Ascending aorta (tissue), 2 donors: Measurements from ENCODE around the gene ZBTB7C. TPM values are rescaled to one million over a fixed set of nuclear protein-coding genes. Genes with fewer than 3 reads are reported as not detected.

Experiments
- DNase-seq, 2 donors: peaks; one replicate each; pipeline ENCODE4 v3.0.0-alpha.2; 2019; ENCODE audit warnings: low spot score in 2 of 2
- H3K27ac ChIP-seq, 2 donors: fragments of 200-600 bp; sonication (generic); one replicate each; pipeline ENCODE4 v1.5.1; 2016 to 2017; ENCODE audit warnings: mild to moderate bottlenecking in 1 of 2
- H3K27me3 ChIP-seq: fragments of 200-600 bp; sonication (generic); one replicate; pipeline ENCODE4 v1.5.1; 2017
- H3K36me3 ChIP-seq, 2 donors: fragments of 200-600 bp; sonication (generic); one replicate each; pipeline ENCODE4 v1.5.1; 2016
- H3K4me1 ChIP-seq, 2 donors: fragments of 200-600 bp; sonication (generic); one replicate each; pipeline ENCODE4 v1.5.1; 2016 to 2017; ENCODE audit warnings: mild to moderate bottlenecking in 1 of 2
- H3K4me3 ChIP-seq, 2 donors: fragments of 200-600 bp; sonication (generic); one replicate each; pipeline ENCODE4 v1.5.1; 2016 to 2017; ENCODE audit warnings: mild to moderate bottlenecking in 1 of 2
- H3K9me3 ChIP-seq, 2 donors: fragments of 200-600 bp; sonication (generic); one replicate each; pipeline ENCODE4 v1.5.1; 2016
- intact Hi-C: fragments of 100-400 bp; cut with DNase I; formaldehyde crosslinking; loops from one replicate; pipeline ENCODE4 v1.15.1; 2023
- total RNA-seq: library from RNA; depleted of rRNA; stranded (reverse); fragments of >200 nt; gene quantifications from one replicate; pipeline ENCODE4 v1.1.0, GENCODE V29; 2016
- TF ChIP-seq, protein P1 (sequence below), 3 experiments: fragments of 200-600 bp in 2 of 3; fragments of 450-650 bp in 1 of 3; sonication (generic) in 2 of 3; IDR thresholded peaks; one replicate each; pipeline ENCODE4 v1.5.1; 2016 to 2019; ENCODE audit warnings: antibody characterized with exemption in 3 of 3, mild to moderate bottlenecking in 1 of 3, moderate library complexity in 1 of 3

The ZBTB7C gene
- total RNA-seq, 1 donor from 2014 or later: 8.1 TPM

DNA sequence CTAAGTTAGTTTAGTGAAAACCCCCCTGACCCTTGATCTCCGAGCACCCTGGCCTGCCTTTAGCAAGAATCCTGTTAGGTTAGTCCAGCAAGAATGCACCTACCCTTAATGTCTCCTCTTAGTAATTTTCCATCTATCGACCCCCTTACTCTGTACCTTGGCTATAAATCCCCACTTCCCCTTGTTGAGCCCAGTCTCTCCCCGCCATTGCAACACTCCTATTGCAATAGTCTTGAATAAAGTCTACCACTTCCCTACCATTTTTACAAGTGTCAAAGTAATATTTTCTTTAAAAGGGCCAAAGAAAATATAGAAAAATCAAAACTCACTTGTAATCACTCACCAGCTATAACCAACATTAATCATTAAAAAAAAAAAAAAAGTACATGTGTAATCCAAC lies 4.2 kb upstream of the ZBTB7C start:
- H3K9me3 ChIP-seq: no peaks in the 10 kb centered on the region
- H3K4me3 ChIP-seq: no peak overlapping the region
- intact Hi-C loops: loop anchor here (5.0 kb wide), 1 partner anchor 124 kb away; the partner anchor contains the start of gene CTIF
- no peak overlapping the region for H3K27ac ChIP-seq
- DNase-seq: no peak
- peaks cover 0 to 3% of the 10 kb centered on the region in 2 donors for H3K4me1 ChIP-seq
- H3K36me3 ChIP-seq: no peaks in the 10 kb centered on the region
- TF ChIP-seq, protein P1, sequence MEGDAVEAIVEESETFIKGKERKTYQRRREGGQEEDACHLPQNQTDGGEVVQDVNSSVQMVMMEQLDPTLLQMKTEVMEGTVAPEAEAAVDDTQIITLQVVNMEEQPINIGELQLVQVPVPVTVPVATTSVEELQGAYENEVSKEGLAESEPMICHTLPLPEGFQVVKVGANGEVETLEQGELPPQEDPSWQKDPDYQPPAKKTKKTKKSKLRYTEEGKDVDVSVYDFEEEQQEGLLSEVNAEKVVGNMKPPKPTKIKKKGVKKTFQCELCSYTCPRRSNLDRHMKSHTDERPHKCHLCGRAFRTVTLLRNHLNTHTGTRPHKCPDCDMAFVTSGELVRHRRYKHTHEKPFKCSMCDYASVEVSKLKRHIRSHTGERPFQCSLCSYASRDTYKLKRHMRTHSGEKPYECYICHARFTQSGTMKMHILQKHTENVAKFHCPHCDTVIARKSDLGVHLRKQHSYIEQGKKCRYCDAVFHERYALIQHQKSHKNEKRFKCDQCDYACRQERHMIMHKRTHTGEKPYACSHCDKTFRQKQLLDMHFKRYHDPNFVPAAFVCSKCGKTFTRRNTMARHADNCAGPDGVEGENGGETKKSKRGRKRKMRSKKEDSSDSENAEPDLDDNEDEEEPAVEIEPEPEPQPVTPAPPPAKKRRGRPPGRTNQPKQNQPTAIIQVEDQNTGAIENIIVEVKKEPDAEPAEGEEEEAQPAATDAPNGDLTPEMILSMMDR (IDR thresholded peaks at IDR 0.05): no peak
- no peaks in the 10 kb centered on the region for H3K27me3 ChIP-seq

DNA sequence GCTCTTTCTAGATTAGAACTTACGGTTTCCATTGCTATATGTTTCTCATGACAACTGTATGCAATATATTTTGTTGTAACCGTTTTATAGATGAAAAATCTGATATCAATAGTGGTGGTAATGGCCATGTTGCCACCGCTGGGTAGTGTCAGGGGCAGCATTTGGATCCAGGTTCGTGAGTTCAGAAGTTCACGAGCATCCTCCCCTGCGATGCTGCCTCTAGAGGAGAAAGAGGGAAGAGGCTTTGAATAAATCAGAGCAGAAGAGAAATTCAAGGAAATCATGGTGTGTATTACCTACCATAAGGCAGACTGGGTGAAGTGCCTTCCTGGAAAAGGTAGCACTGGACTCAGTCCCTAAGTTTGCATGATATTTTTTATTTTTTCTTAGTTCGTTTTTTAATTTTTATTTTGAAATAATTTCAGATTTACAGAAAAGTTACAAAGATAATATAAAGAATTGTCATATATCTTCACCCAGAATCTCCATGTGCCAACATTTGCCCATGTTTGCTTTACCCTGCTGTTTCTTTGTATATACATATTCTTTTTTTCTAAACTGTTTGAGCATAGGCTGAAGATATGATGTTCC lies 3.3 kb upstream of the ZBTB7C start:
- no peak overlapping the region for H3K27ac ChIP-seq
- no peaks in the 10 kb centered on the region for H3K9me3 ChIP-seq
- H3K4me3 ChIP-seq: no peak overlapping the region
- TF ChIP-seq, protein P1 (IDR thresholded peaks at IDR 0.05): peak; percentile 39 to 68 (median 65)
- intact Hi-C loops: loop anchor here (5.0 kb wide), 1 partner anchor 125 kb away; the partner anchor contains the start of gene CTIF
- H3K27me3 ChIP-seq: no peaks in the 10 kb centered on the region
- DNase-seq: no peak
- H3K4me1 ChIP-seq: peaks cover 4% of the 10 kb centered on the region in 2 donors
- no peaks in the 10 kb centered on the region for H3K36me3 ChIP-seq

DNA sequence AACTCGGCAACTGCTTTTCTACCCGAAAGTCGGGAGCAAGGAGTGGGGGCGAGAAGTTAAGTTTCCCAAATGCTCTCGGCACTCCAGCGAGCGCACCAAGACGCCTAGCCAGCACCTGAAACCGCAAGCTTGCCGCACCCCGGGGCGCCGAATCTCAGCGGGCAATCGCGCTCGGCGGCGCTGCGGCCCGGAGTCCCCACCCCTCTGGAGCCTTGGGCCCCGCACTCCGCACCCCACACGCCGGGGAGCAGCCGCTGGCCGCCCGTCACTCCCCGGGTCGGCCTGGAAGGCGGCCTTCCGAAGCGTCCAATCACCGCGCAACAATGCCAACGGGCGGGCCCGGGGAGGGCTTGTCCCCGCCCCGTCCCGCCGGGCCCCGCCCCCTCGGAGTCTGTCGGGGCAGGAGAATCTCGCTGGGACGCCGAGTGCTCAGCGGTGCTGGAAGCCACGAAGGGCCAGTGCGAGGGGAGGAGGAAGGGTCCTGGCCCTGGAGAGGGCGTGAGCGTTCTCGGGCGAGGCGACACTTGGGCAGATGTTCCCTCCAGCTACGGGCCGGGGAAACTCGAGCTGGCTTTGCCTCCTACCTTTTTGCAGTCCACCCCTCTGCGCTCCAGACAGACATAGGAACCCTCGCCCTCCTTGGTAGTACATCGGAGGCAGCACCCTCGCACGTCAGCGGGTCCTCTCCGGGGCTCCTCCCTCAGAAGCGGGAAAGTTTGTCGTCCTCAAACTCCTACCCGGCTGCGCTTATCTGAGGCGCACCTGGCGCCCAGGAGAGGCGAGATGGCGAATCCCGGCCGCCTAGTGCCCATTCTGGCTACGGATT lies 1.1 kb upstream of the ZBTB7C start:
- Histone ChIP-seq H3K27me3 (no peaks in the 10 kb centered on the region), H3K4me3 (peak overlapping the region; percentile 95 to 98), H3K27ac (peak overlapping the region; percentile 91 to 92), H3K9me3 (no peaks in the 10 kb centered on the region), H3K36me3 (no peaks in the 10 kb centered on the region), H3K4me1 (peaks cover 4 to 13% of the 10 kb centered on the region in 2 donors)
- TF ChIP-seq, protein P1 (IDR thresholded peaks at IDR 0.05): no peak
- intact Hi-C loops: loop anchor here (1.0 to 5.0 kb wide), 4 partner anchors 31 to 1077 kb away; partner anchors contain the start of genes C18orf32 and CTIF
- peak; percentile 62 to 95 for DNase-seq

DNA sequence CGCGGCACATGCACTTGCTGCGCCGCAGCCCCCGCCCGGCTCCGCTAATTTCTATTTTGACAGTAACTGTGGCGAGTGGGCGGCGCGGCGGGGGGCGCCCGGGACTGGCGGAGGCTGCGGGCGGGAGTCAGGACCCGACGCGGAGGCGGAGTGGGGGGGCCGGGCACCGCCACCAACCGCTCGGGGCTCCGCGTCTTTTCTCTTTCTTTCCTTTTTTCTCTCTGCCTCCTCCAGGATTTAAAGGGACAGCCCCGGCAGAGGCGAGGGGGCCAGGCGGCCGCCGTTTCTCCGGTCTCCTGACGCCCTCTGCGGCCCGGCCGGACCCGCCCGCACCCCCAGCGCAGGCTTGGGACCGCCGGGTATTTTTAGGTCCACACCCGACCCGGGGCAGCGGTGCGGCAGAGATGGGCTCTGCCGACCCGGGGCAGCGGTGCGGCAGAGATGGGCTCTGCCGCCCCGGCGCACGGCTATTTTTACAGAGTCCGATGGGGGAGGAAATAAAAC lies 460 bp upstream of the ZBTB7C start:
- H3K27me3 ChIP-seq: no peaks in the 10 kb centered on the region
- H3K36me3 ChIP-seq: no peaks in the 10 kb centered on the region
- peak overlapping the region; percentile 95 to 98 for H3K4me3 ChIP-seq
- TF ChIP-seq, protein P1 (IDR thresholded peaks at IDR 0.05): peak in 1 of 3 experiments; percentile 34
- peak overlapping the region; percentile 91 to 92 for H3K27ac ChIP-seq
- no peaks in the 10 kb centered on the region for H3K9me3 ChIP-seq
- peaks cover 4 to 16% of the 10 kb centered on the region in 2 donors for H3K4me1 ChIP-seq
- intact Hi-C loops: loop anchor here (1.0 to 5.0 kb wide), 7 partner anchors 32 to 1078 kb away; partner anchors contain the start of genes C18orf32 and CTIF
- DNase-seq: peak in 1 of 2 donors; percentile 77

DNA sequence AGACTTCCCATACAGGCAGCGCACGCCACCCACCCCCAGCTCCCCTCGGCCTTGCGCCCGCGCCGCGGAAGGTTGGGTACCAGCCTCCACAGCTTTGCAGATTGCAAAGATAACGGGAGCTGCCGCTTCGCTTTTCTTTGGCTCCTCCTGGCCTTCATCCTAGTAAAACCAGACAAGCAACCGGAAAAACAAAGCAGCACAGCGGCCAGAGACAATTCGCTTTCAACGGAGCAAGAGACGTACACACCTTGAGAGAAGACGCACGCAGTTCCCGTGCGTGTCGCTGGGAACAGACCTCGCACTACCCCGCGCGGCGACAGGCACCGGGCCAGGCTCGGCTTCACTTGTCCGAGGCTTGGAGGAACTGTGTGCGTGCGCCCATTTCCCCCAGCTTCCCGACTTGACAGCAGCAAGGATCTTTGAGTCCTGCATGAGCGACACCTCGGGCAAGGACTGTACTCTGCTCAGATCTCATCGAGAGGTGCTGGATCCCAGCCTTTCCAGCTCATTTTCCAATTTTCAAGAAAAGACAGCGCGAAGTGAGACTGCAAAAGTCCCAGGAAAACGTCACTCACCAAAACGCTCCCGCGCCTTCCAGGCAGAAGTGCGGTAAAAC lies 964 bp downstream of the ZBTB7C start:
- intact Hi-C loops: loop anchor here (2.0 to 5.0 kb wide), 2 partner anchors 66 to 77 kb away; no protein-coding TSS in a partner anchor
- H3K4me3 ChIP-seq: peak overlapping the region; percentile 95 to 98
- no peaks in the 10 kb centered on the region for H3K36me3 ChIP-seq
- no peaks in the 10 kb centered on the region for H3K9me3 ChIP-seq
- H3K27ac ChIP-seq: peak overlapping the region; percentile 43 to 92
- peaks cover 4 to 18% of the 10 kb centered on the region in 2 donors for H3K4me1 ChIP-seq
- TF ChIP-seq, protein P1 (IDR thresholded peaks at IDR 0.05): no peak
- no peaks in the 10 kb centered on the region for H3K27me3 ChIP-seq
- peak in 1 of 2 donors; percentile 74 for DNase-seq
